ENCODE data around the gene TCEA2. TPM values are rescaled to one million over a fixed set of nuclear protein-coding genes. Genes with fewer than 3 reads are reported as not detected.

Gene TCEA2
- total and polyA plus RNA-seq, 9 of the 15 experiments (the other 6 are each of a cell fraction or from before 2014, with no cell fraction given) = 1.4 to 28.7 (median 5.4) TPM

- no peaks in the 10 kb centered on the region for H3K79me2 ChIP-seq (ENCODE audit: control insufficient read depth, insufficient read depth, low read length)
- CTCF ChIA-PET (ENCODE audit: low intra/inter-chr PET ratio) = no interaction called here
- ATAC-seq = peak; percentile 62
Observed at GRCh38 chr20:64091770-64092169, 28.8 kb downstream of the TCEA2 start.

More at GRCh38 chr20:64091770-64092169, 28.8 kb downstream of the TCEA2 start:
- no peaks in the 10 kb centered on the region for H3K36me3 ChIP-seq (ENCODE audit: control insufficient read depth, insufficient read depth, low read length)
- no peak for FAIRE-seq
- H3K27ac ChIP-seq (ENCODE audit: extremely low read depth, low read depth, low read length) = no peak overlapping the region
- H3K4me2 ChIP-seq (ENCODE audit: insufficient read depth, low read length) = no peak overlapping the region
- no TSS peak for BruUV-seq (replicated peaks)
- H3K9me3 ChIP-seq (replicated peaks; ENCODE audit: control insufficient read depth, insufficient read depth, low read depth, low read length) = peaks cover 2% of the 10 kb centered on the region; the same call in 1 of the 2 replicates
- peak overlapping the region in 1 of 2 experiments; percentile 52; a peak in 1 of 4 replicates for H3K9ac ChIP-seq (ENCODE audit: insufficient read depth in 1 of 2, low read depth in 2 of 2, low read length in 2 of 2)
- no peaks in the 10 kb centered on the region for H3K9me1 ChIP-seq (ENCODE audit: control insufficient read depth, insufficient read depth, low read length)
- H3K4me1 ChIP-seq (replicated peaks in 1 of 2; ENCODE audit: control insufficient read depth in 2 of 2, insufficient read depth in 2 of 2, low read length in 2 of 2) = peaks cover 0 to 26% of the 10 kb centered on the region in 2 experiments; a peak in 2 of 5 replicates
- H2AFZ ChIP-seq (ENCODE audit: low read depth, low read length) = no peak overlapping the region
- POLR2A ChIA-PET = no interaction called here
- no peak overlapping the region for H3K4me3 ChIP-seq
- DNase-seq (ENCODE audit: extremely low read depth in 1 of 4, low spot score in 3 of 4) = peak in 2 of 4 experiments; percentile 59 to 60
- intact Hi-C loops (cut with micrococcal nuclease) = no loop called here
- TF ChIP-seq TRIM25 (IDR thresholded peaks at IDR 0.05; ENCODE audit: borderline replicate concordance) (no peak), ZBTB7A (IDR thresholded peaks at IDR 0.05; ENCODE audit: borderline replicate concordance, control insufficient read depth, low read depth, low read length) (peak; percentile 43; the same call in 1 of the 2 replicates), HDAC3 (IDR thresholded peaks at IDR 0.05; ENCODE audit: borderline replicate concordance, partially characterized antibody) (no peak), SMARCA4 (IDR thresholded peaks at IDR 0.05) (no peak), KDM1A (IDR thresholded peaks at IDR 0.05) (peak in 1 of 2 experiments; percentile 66; a peak in 1 of 4 replicates)
- in situ Hi-C loops (cut with MboI) = no loop called here
- H4K20me1 ChIP-seq (replicated peaks; ENCODE audit: control insufficient read depth, insufficient read depth, low read length) = peaks cover 9% of the 10 kb centered on the region; the same call in 1 of the 2 replicates
- H3K27me3 ChIP-seq (ENCODE audit: control insufficient read depth in 2 of 2, insufficient read depth in 2 of 2, low read length in 2 of 2) = peaks cover 0 to 10% of the 10 kb centered on the region in 2 experiments; a peak in 1 of 5 replicates
- WGBS (ENCODE audit: insufficient coverage, low coverage, missing lambda C conversion rate) = 0% methylated on average over 6 of the region's 16 CpGs
